ENCODE measurements around the gene TMEM14B. TPM values are rescaled to one million over a fixed set of nuclear protein-coding genes. Genes with fewer than 3 reads are reported as not detected.

Gene TMEM14B
- total and polyA plus RNA-seq, 2 experiments from 2014 or later = 75.9 to 158 TPM

DNA sequence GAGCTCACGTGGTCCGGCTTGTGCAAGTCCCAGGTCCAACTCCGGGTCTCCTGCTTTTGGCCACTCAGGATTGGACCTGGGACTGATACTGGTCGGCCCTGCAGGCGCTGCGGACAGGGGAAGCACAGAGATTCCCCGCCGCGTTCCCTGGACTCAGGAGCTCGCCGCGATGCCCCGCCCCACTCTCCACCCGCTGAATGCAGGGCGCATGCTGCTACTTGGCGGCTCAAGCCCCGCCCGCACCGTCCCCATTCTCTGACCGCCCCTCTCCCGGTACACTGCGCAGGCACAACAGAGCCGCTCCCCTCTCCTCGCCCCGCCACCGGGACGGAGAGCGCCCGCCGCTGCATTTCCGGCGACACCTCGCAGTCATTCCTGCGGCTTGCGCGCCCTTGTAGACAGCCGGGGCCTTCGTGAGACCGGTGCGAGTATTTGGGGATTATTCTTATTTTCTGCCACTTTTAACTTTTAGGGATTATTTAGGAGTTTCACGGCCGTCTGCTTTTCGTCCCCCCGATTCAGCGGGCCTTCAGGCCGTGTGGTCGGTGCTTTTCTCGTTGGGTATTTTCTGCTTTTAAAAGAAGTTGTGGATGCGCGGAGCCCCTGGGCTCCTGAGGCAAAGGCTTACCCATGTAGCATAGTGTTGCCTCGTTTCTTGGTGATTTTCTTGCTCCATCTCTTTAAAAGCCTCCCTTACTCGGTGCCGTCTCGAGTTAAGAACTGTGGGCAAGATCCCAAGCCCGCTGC, 24.6 kb upstream of the TMEM14B start, which contains the start of gene TMEM14C:
TSS of gene TMEM14C (plus strand) at position 251 of the 747 bp plus-strand sequence. CDS start 1,544 bp downstream, outside the sequence.
- DNase-seq = peak; percentile 99
- H3K79me2 ChIP-seq (ENCODE audit: insufficient read depth) = peaks cover 49% of the 10 kb centered on the region
- H3K4me3 ChIP-seq = peak within 1 kb of the TSS; percentile 96
- peaks cover 14% of the 10 kb centered on the region; the same call in 1 of the 2 replicates for H3K4me1 ChIP-seq (ENCODE audit: insufficient read depth)
- in situ Hi-C loops (cut with MboI) = no loop called here
- H3F3A ChIP-seq (ENCODE audit: insufficient read depth) = peaks cover 12% of the 10 kb centered on the region; the same call in 1 of the 2 replicates
- H4K20me1 ChIP-seq (ENCODE audit: insufficient read depth) = no peaks in the 10 kb centered on the region
- peaks cover 4% of the 10 kb centered on the region; the same call in 1 of the 2 replicates for H3K36me3 ChIP-seq (ENCODE audit: low read depth)
- TF ChIP-seq EZH2phosphoT487 (IDR thresholded peaks at IDR 0.05; ENCODE audit: insufficient read depth, low read depth) (no peak), EZH2 (IDR thresholded peaks at IDR 0.05; ENCODE audit: insufficient read depth, poor library complexity, severe bottlenecking) (no peak)
- H3K4me2 ChIP-seq (ENCODE audit: unreplicated experiment) = peak within 1 kb of the TSS; percentile 85
- no peaks in the 10 kb centered on the region for H3K9me2 ChIP-seq (ENCODE audit: insufficient read depth)
- H3K27me3 ChIP-seq (replicated peaks; ENCODE audit: insufficient read depth) = no peaks in the 10 kb centered on the region
- no peaks in the 10 kb centered on the region for H3K9me3 ChIP-seq (ENCODE audit: low read depth)
- H3K27ac ChIP-seq = peak within 1 kb of the TSS; percentile 77
- WGBS, 2 experiments (ENCODE audit: low coverage in 1 of 2, low lambda C conversion rate in 2 of 2, missing lambda C conversion rate in 2 of 2) = 0 to 1% methylated on average over 46 to 47 of the region's 55 CpGs
- H3K9ac ChIP-seq = peak within 1 kb of the TSS; percentile 89
- peak within 1 kb of the TSS; percentile 89 for H2AFZ ChIP-seq

DNA sequence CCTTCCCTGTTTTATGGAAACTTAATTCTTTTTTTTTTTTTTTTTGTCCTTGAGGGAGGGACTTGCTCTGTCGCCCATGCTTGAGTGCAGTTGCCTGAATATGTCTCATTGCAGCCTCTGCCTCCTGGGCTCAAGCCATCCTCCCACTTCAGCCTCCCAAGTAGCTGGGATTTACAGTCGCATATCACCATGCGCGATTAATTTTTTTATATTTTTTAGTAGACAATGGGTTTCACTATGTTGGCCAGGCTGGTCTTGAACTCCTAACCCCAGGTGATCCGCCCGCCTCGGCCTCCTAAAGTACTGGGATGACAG, 24.1 kb upstream of the TMEM14B start:
- Histone ChIP-seq H3K27ac (peak overlapping the region; percentile 77), H3K9ac (peak overlapping the region; percentile 89), H3K36me3 (ENCODE audit: low read depth) (peaks cover 4% of the 10 kb centered on the region; the same call in 1 of the 2 replicates), H3K4me1 (ENCODE audit: insufficient read depth) (peaks cover 14% of the 10 kb centered on the region; the same call in 1 of the 2 replicates), H3K4me3 (peak overlapping the region; percentile 96), H3K79me2 (ENCODE audit: insufficient read depth) (peaks cover 50% of the 10 kb centered on the region), H3F3A (ENCODE audit: insufficient read depth) (peaks cover 12% of the 10 kb centered on the region; the same call in 1 of the 2 replicates), H3K9me3 (ENCODE audit: low read depth) (no peaks in the 10 kb centered on the region), H3K27me3 (replicated peaks; ENCODE audit: insufficient read depth) (no peaks in the 10 kb centered on the region), H3K4me2 (ENCODE audit: unreplicated experiment) (peak overlapping the region; percentile 82), H2AFZ (peak overlapping the region; percentile 89), H3K9me2 (ENCODE audit: insufficient read depth) (no peaks in the 10 kb centered on the region), H4K20me1 (ENCODE audit: insufficient read depth) (no peaks in the 10 kb centered on the region)
- no peak for TF ChIP-seq EZH2phosphoT487 (IDR thresholded peaks at IDR 0.05; ENCODE audit: insufficient read depth, low read depth)
- TF ChIP-seq EZH2 (IDR thresholded peaks at IDR 0.05; ENCODE audit: insufficient read depth, poor library complexity, severe bottlenecking) = no peak
- WGBS, 2 experiments (ENCODE audit: low coverage in 1 of 2, low lambda C conversion rate in 2 of 2, missing lambda C conversion rate in 2 of 2) = 27 to 28% methylated on average over 7 of the region's 7 CpGs
- DNase-seq = peak; percentile 57
- in situ Hi-C loops (cut with MboI) = no loop called here

- H3K9me3 ChIP-seq (ENCODE audit: low read depth) = no peaks in the 10 kb centered on the region
- H3K27me3 ChIP-seq (replicated peaks; ENCODE audit: insufficient read depth) = no peaks in the 10 kb centered on the region
- H3K4me1 ChIP-seq (ENCODE audit: insufficient read depth) = peaks cover 14% of the 10 kb centered on the region; the same call in 1 of the 2 replicates
- peaks cover 13% of the 10 kb centered on the region for H3K36me3 ChIP-seq (ENCODE audit: low read depth)
- in situ Hi-C loops (cut with MboI) = no loop called here
- TF ChIP-seq EZH2phosphoT487 (IDR thresholded peaks at IDR 0.05; ENCODE audit: insufficient read depth, low read depth) (no peak), EZH2 (IDR thresholded peaks at IDR 0.05; ENCODE audit: insufficient read depth, poor library complexity, severe bottlenecking) (no peak)
- H2AFZ ChIP-seq = no peak overlapping the region
- H3K9ac ChIP-seq = no peak overlapping the region
- H3F3A ChIP-seq (ENCODE audit: insufficient read depth) = peaks cover 12% of the 10 kb centered on the region; the same call in 1 of the 2 replicates
- H3K79me2 ChIP-seq (ENCODE audit: insufficient read depth) = peaks cover 50% of the 10 kb centered on the region
- DNase-seq = no peak
- H3K4me2 ChIP-seq (ENCODE audit: unreplicated experiment) = peak overlapping the region; percentile 82
- no peaks in the 10 kb centered on the region for H4K20me1 ChIP-seq (ENCODE audit: insufficient read depth)
- H3K4me3 ChIP-seq = no peak overlapping the region
- H3K27ac ChIP-seq = no peak overlapping the region
- WGBS, 2 experiments (ENCODE audit: low coverage in 1 of 2, low lambda C conversion rate in 2 of 2, missing lambda C conversion rate in 2 of 2) = 92 to 93% methylated on average over 6 of the region's 6 CpGs
- no peaks in the 10 kb centered on the region for H3K9me2 ChIP-seq (ENCODE audit: insufficient read depth)
These were observed 22.6 kb upstream of the TMEM14B start for GRCh38 chr6:10725044-10725443.

DNA sequence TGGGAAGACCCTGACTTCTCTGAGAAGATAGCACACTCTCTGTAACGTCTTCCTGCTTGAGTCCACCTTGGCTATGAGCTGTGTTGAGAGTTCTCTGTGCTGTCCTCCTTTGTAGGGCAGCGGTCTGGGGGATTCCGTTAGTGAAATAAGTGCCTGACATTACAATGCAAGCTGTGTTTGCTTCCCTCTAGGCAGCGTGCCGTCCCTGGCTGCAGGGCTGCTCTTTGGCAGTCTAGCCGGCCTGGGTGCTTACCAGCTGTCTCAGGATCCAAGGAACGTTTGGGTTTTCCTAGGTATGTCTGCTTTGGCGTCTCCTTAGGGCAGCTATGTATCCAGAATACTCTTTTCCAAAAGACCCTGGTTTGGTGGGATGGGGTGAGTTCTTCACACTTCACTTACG, 21.9 kb upstream of the TMEM14B start:
- H3K27ac ChIP-seq = no peak overlapping the region
- H4K20me1 ChIP-seq (ENCODE audit: insufficient read depth) = no peaks in the 10 kb centered on the region
- H3K4me1 ChIP-seq (ENCODE audit: insufficient read depth) = peaks cover 14% of the 10 kb centered on the region; the same call in 1 of the 2 replicates
- in situ Hi-C loops (cut with MboI) = no loop called here
- no peak for DNase-seq
- no peaks in the 10 kb centered on the region for H3K9me3 ChIP-seq (ENCODE audit: low read depth)
- 83 to 87% methylated on average over 8 to 9 of the region's 9 CpGs for WGBS, 2 experiments (ENCODE audit: low coverage in 1 of 2, low lambda C conversion rate in 2 of 2, missing lambda C conversion rate in 2 of 2)
- H3K4me2 ChIP-seq (ENCODE audit: unreplicated experiment) = no peak overlapping the region
- no peaks in the 10 kb centered on the region for H3K9me2 ChIP-seq (ENCODE audit: insufficient read depth)
- H3K9ac ChIP-seq = no peak overlapping the region
- H2AFZ ChIP-seq = no peak overlapping the region
- peaks cover 12% of the 10 kb centered on the region; the same call in 1 of the 2 replicates for H3F3A ChIP-seq (ENCODE audit: insufficient read depth)
- TF ChIP-seq EZH2 (IDR thresholded peaks at IDR 0.05; ENCODE audit: insufficient read depth, poor library complexity, severe bottlenecking) (no peak), EZH2phosphoT487 (IDR thresholded peaks at IDR 0.05; ENCODE audit: insufficient read depth, low read depth) (no peak)
- peaks cover 50% of the 10 kb centered on the region for H3K79me2 ChIP-seq (ENCODE audit: insufficient read depth)
- no peaks in the 10 kb centered on the region for H3K27me3 ChIP-seq (replicated peaks; ENCODE audit: insufficient read depth)
- H3K36me3 ChIP-seq (ENCODE audit: low read depth) = peaks cover 18% of the 10 kb centered on the region
- H3K4me3 ChIP-seq = no peak overlapping the region
